NCI-H128 (cell line): ENCODE data around the gene LINGO3.

Experiments
- DNase-seq: peaks from one replicate; lab custom pipeline; 2025; ENCODE audit not compliant: unreplicated experiment; lab: John Stamatoyannopoulos, UW

Gene LINGO3

DNA sequence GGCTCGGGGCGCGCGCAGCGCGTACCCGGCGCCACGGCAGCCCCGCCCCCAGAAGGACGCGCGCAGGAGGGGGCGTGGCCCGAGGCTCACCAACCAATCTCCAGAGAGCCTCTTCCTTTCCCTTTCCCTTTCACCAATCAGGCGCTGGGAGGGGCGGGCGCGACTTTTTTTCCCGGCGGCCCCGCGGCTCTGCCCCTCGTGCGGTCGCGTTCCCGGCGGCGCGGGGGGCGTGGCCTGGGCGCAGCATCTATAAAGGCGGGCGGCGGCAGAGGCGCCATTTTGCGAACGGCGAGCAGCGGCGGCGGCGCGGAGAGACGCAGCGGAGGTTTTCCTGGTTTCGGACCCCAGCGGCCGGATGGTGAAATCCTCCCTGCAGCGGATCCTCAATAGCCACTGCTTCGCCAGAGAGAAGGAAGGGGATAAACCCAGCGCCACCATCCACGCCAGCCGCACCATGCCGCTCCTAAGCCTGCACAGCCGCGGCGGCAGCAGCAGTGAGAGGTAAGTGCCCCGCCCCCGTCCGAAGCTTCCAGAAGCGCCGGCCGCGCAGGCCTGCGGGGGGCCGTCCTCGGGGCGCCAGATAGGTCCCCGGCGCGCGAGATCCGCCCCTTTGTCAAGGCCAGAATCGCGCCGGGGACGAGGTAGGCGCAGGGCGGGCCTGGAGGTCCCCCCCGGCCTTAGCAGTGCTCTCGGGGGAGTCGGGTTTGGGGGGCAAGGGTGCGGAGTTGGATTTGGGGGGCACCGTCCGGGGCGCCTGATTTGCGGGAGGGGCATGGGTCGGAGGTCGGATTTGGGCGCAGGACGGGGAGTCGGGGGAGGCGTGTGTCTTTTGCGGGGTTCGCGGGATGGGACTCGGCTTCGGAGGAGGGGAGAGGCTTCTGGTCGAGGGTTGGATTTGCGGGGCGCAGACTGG is 38.5 kb downstream of the LINGO3 start:
- DNase-seq = peak; percentile 90

DNA sequence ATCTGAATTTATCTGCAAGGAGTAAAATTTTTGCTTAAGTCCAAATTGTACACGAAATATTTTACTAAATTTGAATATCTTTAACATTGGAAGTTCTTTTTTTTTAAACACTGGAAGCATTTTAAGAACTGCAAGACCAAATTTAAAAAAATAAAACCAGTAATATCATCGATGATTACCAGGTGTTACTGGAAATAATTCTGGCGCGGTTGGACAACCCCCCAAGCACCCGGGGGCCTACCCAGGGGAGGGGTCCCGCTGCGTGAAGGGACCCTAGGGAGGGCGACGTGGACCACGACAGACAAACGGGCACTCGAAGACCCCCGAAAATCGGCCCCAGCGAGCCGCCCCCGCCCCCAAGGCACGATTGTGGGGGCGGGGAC is 39.1 kb downstream of the LINGO3 start:
- no peak for DNase-seq

DNA sequence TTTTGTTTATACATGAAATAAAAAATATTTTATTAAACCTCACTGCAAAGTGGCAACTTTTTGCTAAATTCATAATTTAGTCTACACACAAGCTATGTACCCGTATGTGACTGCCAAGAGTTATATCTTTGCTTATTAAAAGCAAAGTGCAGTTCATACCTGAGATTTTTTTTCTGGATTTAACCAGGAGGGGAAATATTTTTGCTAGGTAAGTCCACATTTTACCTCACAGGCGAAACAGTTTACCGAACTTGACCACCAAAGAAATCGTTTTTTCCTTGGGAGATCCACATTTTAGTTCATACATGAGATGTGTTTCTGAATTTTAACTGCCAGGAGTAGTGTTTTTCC is 39.5 kb downstream of the LINGO3 start:
- DNase-seq = no peak

DNA sequence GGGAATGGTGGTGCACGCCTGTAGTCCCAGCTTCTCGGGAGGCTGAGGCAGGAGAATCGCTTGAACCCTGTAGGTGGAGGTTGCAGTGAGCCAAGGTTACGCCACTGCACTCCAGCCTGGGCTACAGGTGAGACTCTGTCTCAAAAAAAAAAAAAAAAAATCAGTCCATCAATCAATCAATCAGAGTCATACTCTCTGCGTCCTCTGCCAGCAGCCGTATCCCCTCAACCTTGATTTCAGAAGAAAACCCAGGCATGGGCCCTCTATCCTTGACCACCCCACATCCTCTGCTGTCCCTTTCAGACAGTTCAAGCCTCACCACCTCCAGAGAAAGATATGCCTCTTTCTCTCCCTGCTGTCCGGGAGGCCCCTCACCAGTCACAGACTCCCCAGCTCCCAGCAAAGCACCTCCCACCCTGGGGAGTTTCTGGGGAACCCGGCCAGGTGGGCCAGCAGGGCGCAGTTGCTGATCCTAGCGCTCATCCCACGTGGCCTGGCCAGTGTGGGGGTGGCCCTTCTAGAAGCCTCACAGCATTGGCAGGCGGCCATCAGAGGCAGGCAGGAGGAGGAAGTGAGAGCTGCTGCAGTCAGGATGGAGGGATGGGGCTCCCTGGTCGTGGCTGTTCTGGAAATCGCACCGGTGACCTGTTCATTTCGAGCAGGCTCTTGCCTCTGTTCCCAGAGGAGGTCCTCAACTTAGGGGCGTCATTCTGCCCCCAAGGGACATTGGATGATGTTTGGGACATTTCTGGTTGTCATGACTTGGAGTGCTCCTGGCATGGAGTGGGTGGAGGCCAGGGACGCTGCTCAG is 41.6 kb downstream of the LINGO3 start:
- no peak for DNase-seq

DNA sequence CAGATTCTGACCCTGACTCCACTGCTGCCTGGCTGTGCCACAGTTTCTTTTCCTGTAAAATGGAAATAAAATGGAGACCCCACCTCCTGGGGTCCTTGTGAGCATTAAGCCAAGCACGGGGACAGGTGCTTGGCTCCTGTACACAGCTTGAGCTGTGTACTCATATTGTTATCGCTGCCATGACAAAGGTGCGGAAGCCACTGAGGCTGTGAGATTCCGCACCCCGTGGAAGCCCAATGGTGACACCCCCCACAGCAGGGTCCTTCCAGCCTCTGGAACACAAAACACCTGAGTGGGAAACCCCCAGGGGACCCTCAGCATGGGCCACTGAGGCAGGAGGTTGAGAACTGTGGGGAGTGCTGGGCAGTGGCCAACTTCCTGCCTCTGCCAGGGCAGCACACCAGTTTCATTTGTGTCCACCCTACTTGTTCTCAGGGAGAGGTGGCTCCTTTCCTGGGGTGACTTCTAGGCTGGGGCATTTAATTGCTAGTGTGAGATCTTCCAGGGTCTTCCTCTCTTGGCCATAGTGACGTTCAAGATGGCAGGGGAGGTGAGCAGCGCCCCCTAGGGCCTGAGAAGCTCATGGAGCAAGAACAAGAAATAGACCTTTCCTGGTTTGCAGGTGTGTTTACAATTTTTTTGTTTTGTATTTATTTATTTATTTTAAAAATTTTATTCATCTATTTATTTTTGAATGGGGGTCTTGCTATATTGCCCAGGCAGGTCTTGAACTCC is 46.3 kb downstream of the LINGO3 start:
- no peak for DNase-seq

GRCh38 chr19:2260341-2260805 is 47.6 kb downstream of the LINGO3 start:
- DNase-seq = no peak

DNA sequence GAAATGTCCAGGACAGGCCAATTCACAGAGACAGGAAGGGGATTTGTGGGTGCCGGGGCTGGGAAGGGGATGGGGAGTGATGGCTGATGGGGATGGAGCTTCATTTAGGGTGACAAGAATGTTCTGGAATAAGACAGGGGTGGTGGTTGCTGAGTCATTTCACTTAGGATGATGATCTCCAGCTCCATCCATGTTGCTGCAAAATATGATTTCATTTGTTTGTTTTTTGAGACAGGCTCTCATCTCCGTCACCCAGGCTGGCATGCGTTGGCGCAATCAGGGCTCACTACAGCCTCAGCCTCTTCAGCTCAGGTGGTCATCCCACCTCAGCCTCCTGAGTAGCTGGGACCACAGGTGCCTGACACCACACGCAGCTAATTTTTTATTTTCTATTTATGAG is 48.6 kb downstream of the LINGO3 start:
- DNase-seq = no peak
